ENCODE results near the gene CCNJL. TPM values are rescaled to one million over a fixed set of nuclear protein-coding genes. Genes with fewer than 3 reads are reported as not detected.
A peak's percentile ranks its signal among the peaks of the same experiment; 100 is the strongest.

Gene CCNJL
- total and polyA plus RNA-seq, 2 donors = 1.7 to 2.7 TPM

- 98% methylated on average over 4 of the region's 4 CpGs for WGBS
- Histone ChIP-seq H3K4me3 (ENCODE audit: low read length in 2 of 2) (no peak overlapping the region), H3K36me3 (ENCODE audit: control insufficient read depth in 2 of 2, insufficient read depth in 2 of 2, low read length in 1 of 2) (no peaks in the 10 kb centered on the region), H3K9me3 (ENCODE audit: control insufficient read depth in 2 of 2, insufficient read depth in 1 of 2, low read length in 1 of 2) (no peaks in the 10 kb centered on the region), H3K27ac (ENCODE audit: low read depth in 1 of 2, low read length in 1 of 2) (no peak overlapping the region), H3K27me3 (ENCODE audit: control insufficient read depth in 2 of 2, insufficient read depth in 1 of 2, low read length in 1 of 2) (no peaks in the 10 kb centered on the region), H3K4me1 (ENCODE audit: control insufficient read depth in 2 of 2, insufficient read depth in 2 of 2, low read length in 2 of 2) (peaks cover 0 to 3% of the 10 kb centered on the region in 2 donors)
- no peak for DNase-seq (ENCODE audit: low read depth in 6 of 9, low spot score in 9 of 9)
Measured at GRCh38 chr5:160318409-160318808, 6.0 kb upstream of the CCNJL start.

GRCh38 chr5:160317434-160317833, 5.1 kb upstream of the CCNJL start:
- H3K4me1 ChIP-seq (ENCODE audit: control insufficient read depth in 2 of 2, insufficient read depth in 2 of 2, low read length in 2 of 2) = peaks cover 0 to 9% of the 10 kb centered on the region in 2 donors
- no peaks in the 10 kb centered on the region for H3K36me3 ChIP-seq (ENCODE audit: control insufficient read depth in 2 of 2, insufficient read depth in 2 of 2, low read length in 1 of 2)
- peaks cover 2 to 5% of the 10 kb centered on the region in 2 donors for H3K27me3 ChIP-seq (ENCODE audit: control insufficient read depth in 2 of 2, insufficient read depth in 1 of 2, low read length in 1 of 2)
- no peak overlapping the region for H3K27ac ChIP-seq (ENCODE audit: low read depth in 1 of 2, low read length in 1 of 2)
- H3K9me3 ChIP-seq (ENCODE audit: control insufficient read depth in 2 of 2, insufficient read depth in 1 of 2, low read length in 1 of 2) = peaks cover 0 to 3% of the 10 kb centered on the region in 2 donors
- WGBS = 94% methylated on average over 5 of the region's 5 CpGs
- no peak overlapping the region for H3K4me3 ChIP-seq (ENCODE audit: low read length in 2 of 2)
- no peak for DNase-seq (ENCODE audit: low read depth in 6 of 9, low spot score in 9 of 9)

GRCh38 chr5:160315968-160316367, 3.6 kb upstream of the CCNJL start:
- DNase-seq (ENCODE audit: low read depth in 6 of 9, low spot score in 9 of 9) = peak in 1 of 9 donors; percentile 16
- Histone ChIP-seq H3K4me1 (ENCODE audit: control insufficient read depth in 2 of 2, insufficient read depth in 2 of 2, low read length in 2 of 2) (peaks cover 0 to 18% of the 10 kb centered on the region in 2 donors), H3K9me3 (ENCODE audit: control insufficient read depth in 2 of 2, insufficient read depth in 1 of 2, low read length in 1 of 2) (peaks cover 0 to 9% of the 10 kb centered on the region in 2 donors), H3K27ac (ENCODE audit: low read depth in 1 of 2, low read length in 1 of 2) (no peak overlapping the region), H3K36me3 (ENCODE audit: control insufficient read depth in 2 of 2, insufficient read depth in 2 of 2, low read length in 1 of 2) (no peaks in the 10 kb centered on the region), H3K4me3 (ENCODE audit: low read length in 2 of 2) (no peak overlapping the region), H3K27me3 (ENCODE audit: control insufficient read depth in 2 of 2, insufficient read depth in 1 of 2, low read length in 1 of 2) (peaks cover 6 to 16% of the 10 kb centered on the region in 2 donors)
- 11% methylated on average over 1 of the region's 1 CpG for WGBS

- peak overlapping the region; percentile 69 to 83 for H3K4me3 ChIP-seq (ENCODE audit: low read length in 2 of 2)
- H3K9me3 ChIP-seq (ENCODE audit: control insufficient read depth in 2 of 2, insufficient read depth in 1 of 2, low read length in 1 of 2) = peaks cover 0 to 12% of the 10 kb centered on the region in 2 donors
- peaks cover 0 to 24% of the 10 kb centered on the region in 2 donors for H3K4me1 ChIP-seq (ENCODE audit: control insufficient read depth in 2 of 2, insufficient read depth in 2 of 2, low read length in 2 of 2)
- DNase-seq (ENCODE audit: low read depth in 6 of 9, low spot score in 9 of 9) = no peak
- 28% methylated on average over 8 of the region's 8 CpGs for WGBS
- peaks cover 15 to 29% of the 10 kb centered on the region in 2 donors for H3K27me3 ChIP-seq (ENCODE audit: control insufficient read depth in 2 of 2, insufficient read depth in 1 of 2, low read length in 1 of 2)
- H3K27ac ChIP-seq (ENCODE audit: low read depth in 1 of 2, low read length in 1 of 2) = no peak overlapping the region
- no peaks in the 10 kb centered on the region for H3K36me3 ChIP-seq (ENCODE audit: control insufficient read depth in 2 of 2, insufficient read depth in 2 of 2, low read length in 1 of 2)
Measured at GRCh38 chr5:160312960-160313727, 780 bp upstream of the CCNJL start.

GRCh38 chr5:160311491-160312133, 752 bp downstream of the CCNJL start:
- Histone ChIP-seq H3K4me1 (ENCODE audit: control insufficient read depth in 2 of 2, insufficient read depth in 2 of 2, low read length in 2 of 2) (peaks cover 0 to 24% of the 10 kb centered on the region in 2 donors), H3K27ac (ENCODE audit: low read depth in 1 of 2, low read length in 1 of 2) (no peak overlapping the region), H3K36me3 (ENCODE audit: control insufficient read depth in 2 of 2, insufficient read depth in 2 of 2, low read length in 1 of 2) (peaks cover 0 to 5% of the 10 kb centered on the region in 2 donors), H3K9me3 (ENCODE audit: control insufficient read depth in 2 of 2, insufficient read depth in 1 of 2, low read length in 1 of 2) (peaks cover 0 to 12% of the 10 kb centered on the region in 2 donors), H3K27me3 (ENCODE audit: control insufficient read depth in 2 of 2, insufficient read depth in 1 of 2, low read length in 1 of 2) (peaks cover 15 to 29% of the 10 kb centered on the region in 2 donors), H3K4me3 (ENCODE audit: low read length in 2 of 2) (peak overlapping the region; percentile 69 to 83)
- peak in 4 of 9 donors; percentile 9 to 24 (median 11) for DNase-seq (ENCODE audit: low read depth in 6 of 9, low spot score in 9 of 9)
- 6% methylated on average over 45 of the region's 45 CpGs for WGBS

- no peak overlapping the region for H3K27ac ChIP-seq (ENCODE audit: low read depth in 1 of 2, low read length in 1 of 2)
- WGBS = 96% methylated on average over 4 of the region's 4 CpGs
- H3K27me3 ChIP-seq (ENCODE audit: control insufficient read depth in 2 of 2, insufficient read depth in 1 of 2, low read length in 1 of 2) = peaks cover 15 to 29% of the 10 kb centered on the region in 2 donors
- no peak for DNase-seq (ENCODE audit: low read depth in 6 of 9, low spot score in 9 of 9)
- H3K36me3 ChIP-seq (ENCODE audit: control insufficient read depth in 2 of 2, insufficient read depth in 2 of 2, low read length in 1 of 2) = peaks cover 0 to 5% of the 10 kb centered on the region in 2 donors
- H3K4me3 ChIP-seq (ENCODE audit: low read length in 2 of 2) = no peak overlapping the region
- peaks cover 0 to 21% of the 10 kb centered on the region in 2 donors for H3K4me1 ChIP-seq (ENCODE audit: control insufficient read depth in 2 of 2, insufficient read depth in 2 of 2, low read length in 2 of 2)
- H3K9me3 ChIP-seq (ENCODE audit: control insufficient read depth in 2 of 2, insufficient read depth in 1 of 2, low read length in 1 of 2) = peaks cover 0 to 12% of the 10 kb centered on the region in 2 donors
Measured at GRCh38 chr5:160310552-160311295, 1.6 kb downstream of the CCNJL start.

- H3K4me1 ChIP-seq (ENCODE audit: control insufficient read depth in 2 of 2, insufficient read depth in 2 of 2, low read length in 2 of 2) = peaks cover 0 to 21% of the 10 kb centered on the region in 2 donors
- peaks cover 15 to 29% of the 10 kb centered on the region in 2 donors for H3K27me3 ChIP-seq (ENCODE audit: control insufficient read depth in 2 of 2, insufficient read depth in 1 of 2, low read length in 1 of 2)
- H3K27ac ChIP-seq (ENCODE audit: low read depth in 1 of 2, low read length in 1 of 2) = no peak overlapping the region
- H3K36me3 ChIP-seq (ENCODE audit: control insufficient read depth in 2 of 2, insufficient read depth in 2 of 2, low read length in 1 of 2) = peaks cover 0 to 5% of the 10 kb centered on the region in 2 donors
- WGBS = 96% methylated on average over 4 of the region's 4 CpGs
- H3K9me3 ChIP-seq (ENCODE audit: control insufficient read depth in 2 of 2, insufficient read depth in 1 of 2, low read length in 1 of 2) = peaks cover 0 to 12% of the 10 kb centered on the region in 2 donors
- DNase-seq (ENCODE audit: low read depth in 6 of 9, low spot score in 9 of 9) = no peak
- no peak overlapping the region for H3K4me3 ChIP-seq (ENCODE audit: low read length in 2 of 2)
Measured at GRCh38 chr5:160310140-160310539, 2.2 kb downstream of the CCNJL start.

GRCh38 chr5:160306696-160307095, 5.7 kb downstream of the CCNJL start:
- peaks cover 0 to 6% of the 10 kb centered on the region in 2 donors for H3K9me3 ChIP-seq (ENCODE audit: control insufficient read depth in 2 of 2, insufficient read depth in 1 of 2, low read length in 1 of 2)
- no peak overlapping the region for H3K4me3 ChIP-seq (ENCODE audit: low read length in 2 of 2)
- peaks cover 0 to 10% of the 10 kb centered on the region in 2 donors for H3K4me1 ChIP-seq (ENCODE audit: control insufficient read depth in 2 of 2, insufficient read depth in 2 of 2, low read length in 2 of 2)
- no peak for DNase-seq (ENCODE audit: low read depth in 6 of 9, low spot score in 9 of 9)
- H3K27me3 ChIP-seq (ENCODE audit: control insufficient read depth in 2 of 2, insufficient read depth in 1 of 2, low read length in 1 of 2) = peaks cover 11 to 19% of the 10 kb centered on the region in 2 donors
- H3K36me3 ChIP-seq (ENCODE audit: control insufficient read depth in 2 of 2, insufficient read depth in 2 of 2, low read length in 1 of 2) = peaks cover 0 to 5% of the 10 kb centered on the region in 2 donors
- H3K27ac ChIP-seq (ENCODE audit: low read depth in 1 of 2, low read length in 1 of 2) = no peak overlapping the region
- WGBS = 97% methylated on average over 4 of the region's 4 CpGs
